GM10266 (cell line): ENCODE results near the gene DGCR2.

ENCODE experiments used
- DNase-seq: peaks from one replicate; pipeline ENCODE4 v3.0.0; 2012; ENCODE audit errors: extremely low spot score
- CTCF ChIP-seq: IDR thresholded peaks from 2 replicates; pipeline ENCODE4 v1.5.1; 2012; ENCODE audit warnings: mild to moderate bottlenecking, low read depth; ENCODE audit not compliant: control insufficient read depth, insufficient read depth; ENCODE audit errors: missing control alignments

The DGCR2 gene

GRCh38 chr22:18997306-18997924 lies 124.8 kb downstream of the DGCR2 start:
- DNase-seq: no peak

DNA sequence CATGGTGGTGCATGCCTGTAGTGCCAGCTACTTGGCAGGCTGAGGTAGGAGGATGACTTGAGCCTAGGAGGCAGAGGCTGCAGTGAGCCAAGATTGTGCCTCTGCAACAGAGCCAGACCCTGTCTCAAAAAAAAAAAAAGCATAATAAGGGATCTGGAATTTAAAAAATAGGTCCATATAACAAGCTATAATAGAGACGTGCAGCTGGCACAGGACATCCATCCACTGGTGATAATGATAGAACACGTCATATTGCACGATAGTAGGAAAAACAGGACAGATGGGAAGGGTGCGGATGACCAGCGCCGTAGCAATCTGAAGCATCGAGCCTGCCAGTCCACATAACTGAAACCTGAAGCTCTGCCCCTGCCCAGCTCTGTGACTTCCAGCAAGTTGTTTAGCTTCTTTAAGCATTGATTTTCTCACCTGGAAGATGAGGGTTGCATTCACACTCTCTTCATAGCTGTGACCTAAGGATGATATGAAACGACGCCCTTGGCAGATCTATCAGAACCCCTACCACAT lies 125.8 kb downstream of the DGCR2 start:
- no peak for DNase-seq
- no peak for TF ChIP-seq CTCF

More at GRCh38 chr22:18997306-18997924, 124.8 kb downstream of the DGCR2 start:
- TF ChIP-seq CTCF: no peak

DNA sequence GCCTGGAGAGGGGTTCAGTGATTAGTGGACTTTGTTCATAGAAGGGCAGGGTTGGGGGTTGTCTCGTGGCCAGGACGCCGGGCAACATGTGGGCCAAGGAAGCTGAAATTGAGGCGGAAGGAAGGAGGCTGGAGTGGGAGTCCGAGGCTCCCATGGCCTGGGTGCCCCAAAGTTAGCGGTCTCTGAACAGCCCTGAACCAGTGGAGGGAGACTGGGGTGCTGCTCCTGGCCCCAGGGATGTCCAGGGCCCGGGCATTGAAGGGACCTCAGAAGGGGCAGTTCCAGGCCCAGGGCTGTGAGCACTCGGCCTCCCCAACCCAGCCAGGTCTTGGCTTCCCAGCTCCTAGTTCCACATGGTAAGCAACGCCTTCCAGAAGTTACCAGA lies 126.9 kb downstream of the DGCR2 start:
- no peak for DNase-seq
- no peak for TF ChIP-seq CTCF

DNA sequence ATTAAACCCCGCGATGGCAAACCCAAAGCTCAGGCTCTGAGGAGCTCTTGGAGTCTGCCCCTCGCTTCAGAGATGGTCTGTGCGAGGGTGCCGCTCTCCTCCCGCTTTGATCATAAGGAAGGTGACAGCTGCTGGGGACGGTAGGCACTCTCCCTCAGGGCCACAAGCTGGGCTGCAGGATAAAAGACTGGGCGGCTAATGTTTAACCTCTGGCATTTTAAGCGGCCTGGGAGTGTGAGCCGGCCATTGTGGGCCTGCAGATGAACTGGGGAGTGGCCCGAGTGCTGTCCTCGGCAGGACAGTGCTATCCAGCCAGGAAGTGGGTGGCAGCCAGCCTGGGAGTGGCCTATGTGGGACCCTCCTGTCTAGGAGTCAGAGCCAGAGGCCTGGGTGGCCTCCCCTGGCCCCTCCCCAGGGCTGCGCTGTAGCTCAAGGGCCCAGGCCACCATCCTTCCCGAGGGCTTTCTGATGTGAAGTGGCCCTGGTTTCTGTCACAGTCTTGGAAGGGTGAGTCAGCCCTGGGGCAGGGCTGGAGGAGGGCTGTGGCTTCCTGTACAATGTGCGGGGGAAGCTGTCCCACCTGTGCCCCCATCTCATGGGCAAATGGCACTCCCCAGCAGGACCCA lies 127.4 kb downstream of the DGCR2 start:
- DNase-seq: no peak
- no peak for TF ChIP-seq CTCF

DNA sequence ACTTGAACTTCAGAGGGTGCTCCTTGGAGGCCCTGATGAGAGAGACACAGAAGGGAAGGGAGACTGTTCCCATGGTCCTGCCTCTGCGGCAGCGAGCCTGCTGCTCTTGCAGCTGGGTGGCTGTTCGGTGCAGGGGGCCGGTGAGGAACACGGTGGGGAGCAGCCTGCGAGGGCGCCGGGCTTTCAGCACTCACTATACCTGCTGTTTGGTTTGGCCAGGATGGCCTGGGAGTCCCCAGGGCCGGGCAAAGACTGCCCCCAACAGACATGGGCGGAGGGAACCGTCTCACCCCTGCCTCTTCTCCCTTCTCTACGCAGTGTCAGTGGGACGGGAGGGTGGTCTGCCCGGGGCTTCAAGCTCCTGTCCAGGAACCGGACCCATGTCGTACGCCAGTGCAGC lies 128.2 kb downstream of the DGCR2 start:
- no peak for TF ChIP-seq CTCF
- no peak for DNase-seq

DNA sequence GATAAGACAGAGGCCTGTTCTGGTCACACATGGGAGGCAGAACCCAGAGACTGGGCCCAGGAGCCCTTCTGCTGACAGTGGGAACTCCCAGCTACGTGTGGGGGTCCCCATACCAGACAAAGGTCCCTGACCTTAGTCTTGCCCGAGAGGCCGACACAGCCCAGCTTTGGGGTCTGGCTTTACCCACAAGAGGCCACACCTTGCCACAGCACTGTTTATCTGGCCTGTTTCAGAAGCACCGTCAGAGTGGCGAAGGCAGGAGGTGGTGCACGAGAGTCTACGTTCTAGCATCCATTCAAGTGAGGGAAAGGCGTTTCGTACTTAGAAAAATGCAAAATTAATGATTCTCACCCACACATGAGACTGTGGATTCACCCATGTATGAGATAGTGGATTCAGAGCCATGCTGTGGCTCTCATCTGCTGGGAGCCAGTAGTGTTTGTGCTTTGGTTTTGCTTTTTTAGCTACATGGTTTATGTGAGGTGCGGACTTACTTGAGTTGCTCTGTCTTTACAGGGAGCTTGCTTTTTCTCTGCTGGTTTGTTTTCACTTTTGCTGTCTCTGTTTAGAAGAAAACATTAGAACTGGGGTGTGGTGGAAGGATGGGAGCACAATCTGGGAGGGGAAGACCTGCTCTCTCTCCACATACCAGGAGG lies 129.5 kb downstream of the DGCR2 start:
- TF ChIP-seq CTCF: no peak

More for the DNA sequence above, 129.5 kb downstream of the DGCR2 start:
- no peak for DNase-seq
